NCI-H2081 treated with DMSO at 0.1 percent for 48 hours (cell line): ENCODE measurements around the gene LRRC27.

Experiments
- DNase-seq: peaks from one replicate; lab custom pipeline; 2025; lab: John Stamatoyannopoulos, UW

Gene LRRC27

DNA sequence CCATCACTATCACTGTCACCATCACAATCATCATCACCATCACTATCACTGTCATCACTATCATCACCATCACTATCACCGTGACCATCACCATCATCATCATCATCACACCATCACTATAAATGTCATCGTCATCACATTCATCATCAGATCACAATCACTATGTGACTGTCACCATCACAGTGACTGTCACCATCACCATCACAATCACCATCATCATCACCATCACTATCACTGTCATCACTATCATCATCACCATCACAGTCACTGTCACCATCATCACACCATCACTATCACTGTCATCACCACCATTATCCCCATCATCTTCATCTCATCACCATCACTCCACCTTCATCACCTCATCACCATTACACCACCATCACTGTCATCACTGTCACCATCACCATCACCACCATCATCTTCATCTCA, 96.0 kb downstream of the LRRC27 start:
- DNase-seq, result no peak

DNA sequence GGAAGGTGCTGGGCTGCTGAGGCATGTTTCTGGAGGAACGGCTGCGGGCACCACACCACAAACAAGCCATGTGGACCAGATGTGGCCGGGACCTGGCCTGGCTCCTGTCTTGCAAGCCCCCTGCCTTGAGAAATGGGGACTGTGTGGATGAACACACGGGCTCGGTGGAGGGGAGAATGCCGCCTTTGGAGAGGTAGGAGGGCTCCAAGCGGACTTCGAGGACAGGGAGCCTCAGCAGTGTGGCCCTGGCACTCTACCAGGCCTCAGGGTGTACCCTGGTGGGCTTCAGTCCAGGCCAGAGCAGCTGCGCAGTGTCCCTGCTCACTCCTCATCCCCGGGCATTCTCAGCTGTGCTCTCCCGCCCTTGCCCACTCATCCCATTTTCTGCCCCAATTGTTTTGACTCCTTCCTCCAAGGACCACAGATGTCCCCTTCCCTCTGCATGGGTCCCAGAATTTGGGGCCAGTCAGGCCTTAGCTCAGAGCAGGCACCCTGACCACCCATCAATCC, 96.5 kb downstream of the LRRC27 start:
- no peak for DNase-seq
